DMS153 treated with DMSO at 0.1 percent for 48 hours (cell line): ENCODE data around the gene KIAA1210.

Experiments
- DNase-seq: peaks from one replicate; lab custom pipeline; 2025; ENCODE audit not compliant: unreplicated experiment; lab: John Stamatoyannopoulos, UW

Gene KIAA1210

GRCh38 chrX:119127650-119128049 lies at the start of gene KIAA1210:
Gene KIAA1210 (minus strand): TSS chrX:119127812. CDS start chrX:119123642, 4,170 bp downstream.
- no peak for DNase-seq

- DNase-seq = no peak
Observed at GRCh38 chrX:119177278-119177677, 49.7 kb upstream of the KIAA1210 start.

- DNase-seq = no peak
Observed at GRCh38 chrX:119174900-119175299, 47.3 kb upstream of the KIAA1210 start.

DNA sequence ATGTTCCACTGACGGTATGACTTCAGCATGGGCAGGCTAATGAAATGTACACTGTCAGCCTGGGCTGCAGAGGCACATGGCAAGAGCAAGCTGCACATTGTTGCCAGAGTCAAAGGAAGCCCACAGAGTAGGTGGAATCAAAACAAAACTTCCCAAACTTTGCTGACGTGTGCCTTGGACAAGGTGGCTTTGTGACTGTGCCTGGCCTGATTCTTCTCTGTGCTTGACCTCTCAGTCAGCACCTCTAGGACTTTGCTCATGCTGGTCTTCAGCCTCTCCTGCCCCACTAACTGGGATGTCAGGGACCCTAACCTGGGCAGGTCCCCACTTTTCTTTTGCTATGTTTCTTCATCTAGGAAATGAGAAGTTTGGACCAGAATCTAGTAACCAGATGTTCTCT lies 40.5 kb upstream of the KIAA1210 start:
- DNase-seq = no peak

GRCh38 chrX:119158226-119158625 lies 30.6 kb upstream of the KIAA1210 start:
- no peak for DNase-seq

GRCh38 chrX:119156241-119156640 lies 28.6 kb upstream of the KIAA1210 start:
- DNase-seq = no peak

DNA sequence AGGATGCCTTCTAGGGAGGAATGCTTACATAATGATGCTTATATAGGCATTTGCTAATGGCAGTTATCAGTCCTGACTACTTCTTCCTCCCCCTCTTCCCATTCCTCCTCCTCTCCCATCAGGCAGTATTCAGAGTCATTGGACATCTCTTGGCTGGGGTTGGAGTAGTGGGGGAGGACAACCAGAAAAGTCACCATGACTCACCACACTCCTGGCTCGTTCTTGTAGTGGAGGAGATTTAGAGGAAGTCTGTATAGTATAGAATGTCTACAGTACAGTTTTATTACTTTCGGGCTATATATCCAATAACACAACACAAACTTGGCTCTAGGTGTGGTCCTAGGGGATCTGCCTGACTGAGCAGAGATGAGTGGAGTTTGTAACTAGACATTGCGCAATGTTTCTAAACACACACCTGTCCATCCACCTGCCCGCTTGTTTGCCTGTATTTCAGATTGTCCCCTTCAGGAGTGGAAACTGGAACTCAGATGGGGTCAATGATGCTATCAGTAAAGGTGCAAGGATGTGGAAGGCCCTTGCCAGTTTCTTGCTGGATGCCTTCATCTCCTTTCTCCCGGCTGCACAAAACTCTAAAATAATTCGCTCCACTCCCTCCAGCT lies 27.9 kb upstream of the KIAA1210 start:
- no peak for DNase-seq

GRCh38 chrX:119151051-119151380 lies 23.4 kb upstream of the KIAA1210 start:
- DNase-seq = no peak

DNA sequence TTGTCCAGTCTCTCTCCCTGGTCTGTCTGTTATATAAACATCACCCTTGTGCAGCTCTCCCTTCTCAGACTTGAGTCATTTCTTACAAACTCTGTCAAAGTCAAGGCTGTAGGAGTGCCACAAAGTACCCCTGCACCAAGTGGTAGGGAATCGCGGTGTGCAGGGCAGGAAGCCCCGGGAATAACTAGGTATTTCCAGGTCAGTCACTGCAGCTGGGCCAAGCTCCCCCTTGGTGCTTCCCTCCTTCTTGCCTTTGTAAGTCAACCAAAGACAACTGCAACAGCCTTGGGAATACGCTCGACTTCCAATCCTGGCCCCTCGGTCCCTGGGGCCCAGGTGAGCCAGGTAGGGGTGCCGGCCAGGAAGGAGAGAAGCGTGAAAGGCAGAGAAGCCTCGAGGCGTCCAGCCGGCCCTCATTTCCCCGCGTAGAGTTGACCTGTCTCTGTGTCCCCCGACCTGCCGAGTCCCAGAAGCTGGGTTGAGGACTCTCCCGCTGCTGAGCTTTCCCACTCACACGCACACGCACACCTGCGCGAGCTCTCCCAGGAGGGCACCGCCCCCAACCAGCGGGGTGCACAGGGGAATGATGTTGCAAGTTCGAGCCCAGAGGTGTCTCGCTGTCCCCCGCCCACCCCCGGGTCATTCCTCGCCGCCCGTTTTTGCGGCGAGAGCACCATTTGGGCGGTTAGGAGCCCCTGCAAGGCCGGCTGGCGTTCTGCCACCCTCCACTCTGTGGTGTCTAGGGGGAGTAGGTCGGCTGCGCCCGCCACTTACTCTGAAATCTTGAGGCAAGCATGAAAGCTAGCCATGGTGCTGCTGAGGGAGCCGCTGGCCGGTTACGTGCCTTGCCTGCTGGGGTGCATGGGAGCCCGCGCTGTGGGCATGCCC lies 22.8 kb upstream of the KIAA1210 start:
- no peak for DNase-seq

DNA sequence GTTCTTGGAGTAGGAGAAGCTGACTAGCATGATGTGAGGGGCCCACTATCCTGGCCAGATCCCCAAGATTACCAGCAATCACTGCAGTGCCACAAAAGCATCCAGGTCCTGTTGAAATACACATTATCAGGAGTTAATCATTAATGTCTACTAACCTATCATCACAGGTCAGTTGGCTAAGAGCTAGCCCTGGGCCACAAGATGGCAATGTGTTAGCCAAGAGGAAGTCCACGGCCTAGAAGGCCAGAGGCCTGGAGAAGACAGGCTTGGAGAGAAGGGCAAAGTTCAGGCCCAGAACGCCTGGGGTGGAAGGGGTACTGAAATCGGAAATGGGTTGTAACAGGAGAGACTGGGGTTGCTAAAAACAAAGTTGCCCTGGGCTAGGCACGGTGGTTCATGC lies 19.9 kb upstream of the KIAA1210 start:
- DNase-seq = no peak

GRCh38 chrX:119145241-119145653 lies 17.6 kb upstream of the KIAA1210 start:
- no peak for DNase-seq

DNA sequence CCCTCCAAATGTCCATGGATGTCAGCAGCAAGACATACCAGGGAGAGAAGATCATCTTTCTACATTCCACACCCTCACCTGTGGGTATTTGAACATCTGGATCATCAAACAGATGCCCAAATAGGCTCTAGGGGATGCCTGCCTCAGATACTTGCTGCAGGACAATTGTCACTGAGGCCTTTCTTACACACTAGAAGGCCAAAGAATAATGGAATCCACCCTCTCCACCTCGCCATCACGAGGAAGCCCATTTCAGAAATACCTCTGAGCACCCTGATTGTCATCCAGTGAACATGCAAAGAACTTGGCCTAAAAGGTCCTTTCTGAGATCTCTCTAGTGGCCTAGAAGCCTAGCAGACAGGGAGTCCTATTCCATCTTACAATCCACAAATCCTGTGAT lies 6.9 kb upstream of the KIAA1210 start:
- DNase-seq = no peak

DNA sequence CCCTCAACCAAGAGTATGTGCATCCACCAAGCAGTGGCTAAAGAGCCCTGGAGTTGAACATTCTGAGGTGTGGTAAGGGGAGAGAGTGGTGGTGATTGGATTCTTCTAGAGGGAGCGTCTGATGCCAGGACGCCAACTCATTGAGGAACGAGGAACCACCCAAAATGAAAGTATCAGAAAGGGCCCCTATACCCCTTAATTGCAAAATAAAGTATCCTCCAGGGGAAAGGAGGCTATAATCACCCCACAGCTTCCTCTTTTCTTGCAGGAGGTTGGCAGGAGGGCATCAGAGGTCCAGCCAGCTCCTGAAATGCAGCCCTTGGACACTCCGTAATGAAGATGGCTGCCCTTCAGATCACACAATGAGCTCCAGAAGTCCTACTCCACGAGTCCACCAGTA lies 5.3 kb upstream of the KIAA1210 start:
- no peak for DNase-seq

GRCh38 chrX:119132316-119132715 lies 4.7 kb upstream of the KIAA1210 start:
- DNase-seq = no peak

- DNase-seq = no peak
Observed at GRCh38 chrX:119130911-119131310, 3.3 kb upstream of the KIAA1210 start.

DNA sequence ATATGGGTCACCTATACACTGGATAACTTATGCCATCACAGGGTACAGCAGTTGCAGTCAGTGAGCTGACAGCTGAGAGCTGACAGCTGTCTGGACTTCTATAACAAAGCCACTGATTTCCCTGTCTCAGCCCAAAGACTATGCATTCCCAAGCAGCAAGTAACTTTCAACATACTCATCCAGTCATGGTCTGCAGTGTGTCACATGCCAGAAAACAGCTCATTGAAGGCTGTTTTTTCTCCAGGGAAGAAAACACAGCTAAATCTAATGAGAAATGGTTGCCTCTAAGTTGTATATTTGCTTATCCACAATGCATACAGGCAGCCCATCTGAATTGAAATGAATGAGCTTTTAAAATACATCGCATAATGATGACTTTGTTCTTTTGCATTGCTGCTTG lies 6.3 kb downstream of the KIAA1210 start:
- DNase-seq = no peak

- no peak for DNase-seq
Observed at GRCh38 chrX:119118780-119119395, 8.7 kb downstream of the KIAA1210 start.

- no peak for DNase-seq
Observed at GRCh38 chrX:119107206-119107605, 20.4 kb downstream of the KIAA1210 start.

DNA sequence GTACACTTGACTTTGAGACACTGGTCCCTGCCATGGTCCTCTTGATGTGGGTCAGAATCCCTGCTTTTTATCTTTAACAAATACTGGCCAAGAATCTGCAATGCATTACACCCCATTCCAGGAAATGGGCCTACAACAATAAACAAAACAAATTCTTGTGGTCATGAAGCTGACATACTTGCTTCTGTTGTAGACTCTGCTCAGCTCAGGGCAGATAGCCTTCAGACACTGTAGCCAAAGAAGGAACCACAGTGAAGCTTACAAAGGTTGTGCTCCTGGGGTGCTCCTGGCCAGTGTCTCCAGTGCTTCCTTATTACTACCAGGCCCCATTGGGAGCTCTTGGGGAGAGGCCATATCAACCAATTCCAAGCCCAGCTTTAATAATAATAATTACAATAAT lies 21.8 kb downstream of the KIAA1210 start:
- DNase-seq = no peak

GRCh38 chrX:119101168-119101567 lies 26.4 kb downstream of the KIAA1210 start:
- no peak for DNase-seq

- no peak for DNase-seq
Observed at GRCh38 chrX:119095936-119096335, 31.7 kb downstream of the KIAA1210 start.

- no peak for DNase-seq
Observed at GRCh38 chrX:119094819-119095218, 32.8 kb downstream of the KIAA1210 start.
